Activated T-cell treated with anti-CD3 and anti-CD28 coated beads, Interleukin-2, amount 50 U/mL, for 4 hours (primary cell): ENCODE results near the gene PDIA6. TPM values are rescaled to one million over a fixed set of nuclear protein-coding genes. Genes with fewer than 3 reads are reported as not detected.

ENCODE experiments used
- ATAC-seq, 2 donors: fragments of 200-7000 bp; cut with Tn5 transposase; one replicate each; pipeline ENCODE4 v1.10.0; 2021
- DNase-seq: peaks from one replicate; pipeline ENCODE4 v3.0.0-alpha.2; 2020
- H3K27me3 Mint-ChIP-seq: one replicate; pipeline ENCODE4 v1.8.0; 2021; ENCODE audit warnings: low read depth, mixed read lengths
- H3K36me3 Mint-ChIP-seq: one replicate; pipeline ENCODE4 v1.8.0; 2022; ENCODE audit warnings: mixed read lengths; ENCODE audit not compliant: insufficient read depth
- H3K4me1 Mint-ChIP-seq: one replicate; pipeline ENCODE4 v1.8.0; 2021; ENCODE audit warnings: low read depth, mixed read lengths
- H3K4me3 Mint-ChIP-seq: one replicate; pipeline ENCODE4 v1.8.0; 2021; ENCODE audit warnings: mild to moderate bottlenecking, moderate library complexity, mixed read lengths
- H3K9me3 Mint-ChIP-seq: one replicate; pipeline ENCODE4 v1.8.0; 2021; ENCODE audit warnings: mixed read lengths
- total RNA-seq, 3 donors: library from RNA; stranded (reverse); gene quantifications; one replicate each; pipeline ENCODE4 v1.2.1, GENCODE V29; 2021

Gene PDIA6
- total RNA-seq, 3 donors from 2014 or later, result 169 to 241 (median 175) TPM

DNA sequence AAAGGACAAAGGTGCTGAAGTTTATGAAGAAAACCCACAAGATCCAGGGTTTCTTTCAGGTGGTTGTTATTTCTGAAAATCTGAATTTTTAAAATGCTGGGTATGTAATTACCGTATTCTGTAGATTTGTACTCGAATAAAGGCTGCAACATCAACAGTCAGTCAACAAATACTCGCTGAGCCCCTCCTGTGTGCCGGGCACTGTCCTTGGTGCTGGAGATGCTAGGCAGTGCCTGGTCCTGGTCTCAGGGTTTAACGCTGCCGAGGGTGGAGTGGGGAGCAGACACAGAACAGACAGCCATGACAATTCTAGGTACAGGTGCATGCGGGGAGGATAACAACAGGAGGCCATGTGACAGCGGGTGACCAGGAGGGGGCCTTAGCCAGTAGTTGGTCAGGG, 27.2 kb upstream of the PDIA6 start:
- peaks cover 4% of the 10 kb centered on the region for H3K4me1 Mint-ChIP-seq
- peaks cover 16% of the 10 kb centered on the region for H3K27me3 Mint-ChIP-seq
- no peaks in the 10 kb centered on the region for H3K36me3 Mint-ChIP-seq
- no peak overlapping the region for H3K4me3 Mint-ChIP-seq
- ATAC-seq (no peak), DNase-seq (no peak)
- peaks cover 26% of the 10 kb centered on the region for H3K9me3 Mint-ChIP-seq

- peaks cover 26% of the 10 kb centered on the region for H3K9me3 Mint-ChIP-seq
- peaks cover 13% of the 10 kb centered on the region for H3K27me3 Mint-ChIP-seq
- ATAC-seq (no peak), DNase-seq (no peak)
- H3K4me3 Mint-ChIP-seq, result no peak overlapping the region
- no peaks in the 10 kb centered on the region for H3K36me3 Mint-ChIP-seq
- H3K4me1 Mint-ChIP-seq, result peaks cover 4% of the 10 kb centered on the region
These were observed 26.1 kb upstream of the PDIA6 start for GRCh38 chr2:10838734-10839133.

- Mint-ChIP-seq H3K4me3 (no peak overlapping the region), H3K36me3 (no peaks in the 10 kb centered on the region), H3K9me3 (peaks cover 26% of the 10 kb centered on the region), H3K27me3 (peaks cover 8% of the 10 kb centered on the region), H3K4me1 (peaks cover 4% of the 10 kb centered on the region)
- no peak for ATAC-seq
- no peak for DNase-seq
These were observed 25.0 kb upstream of the PDIA6 start for GRCh38 chr2:10837298-10838266.

DNA sequence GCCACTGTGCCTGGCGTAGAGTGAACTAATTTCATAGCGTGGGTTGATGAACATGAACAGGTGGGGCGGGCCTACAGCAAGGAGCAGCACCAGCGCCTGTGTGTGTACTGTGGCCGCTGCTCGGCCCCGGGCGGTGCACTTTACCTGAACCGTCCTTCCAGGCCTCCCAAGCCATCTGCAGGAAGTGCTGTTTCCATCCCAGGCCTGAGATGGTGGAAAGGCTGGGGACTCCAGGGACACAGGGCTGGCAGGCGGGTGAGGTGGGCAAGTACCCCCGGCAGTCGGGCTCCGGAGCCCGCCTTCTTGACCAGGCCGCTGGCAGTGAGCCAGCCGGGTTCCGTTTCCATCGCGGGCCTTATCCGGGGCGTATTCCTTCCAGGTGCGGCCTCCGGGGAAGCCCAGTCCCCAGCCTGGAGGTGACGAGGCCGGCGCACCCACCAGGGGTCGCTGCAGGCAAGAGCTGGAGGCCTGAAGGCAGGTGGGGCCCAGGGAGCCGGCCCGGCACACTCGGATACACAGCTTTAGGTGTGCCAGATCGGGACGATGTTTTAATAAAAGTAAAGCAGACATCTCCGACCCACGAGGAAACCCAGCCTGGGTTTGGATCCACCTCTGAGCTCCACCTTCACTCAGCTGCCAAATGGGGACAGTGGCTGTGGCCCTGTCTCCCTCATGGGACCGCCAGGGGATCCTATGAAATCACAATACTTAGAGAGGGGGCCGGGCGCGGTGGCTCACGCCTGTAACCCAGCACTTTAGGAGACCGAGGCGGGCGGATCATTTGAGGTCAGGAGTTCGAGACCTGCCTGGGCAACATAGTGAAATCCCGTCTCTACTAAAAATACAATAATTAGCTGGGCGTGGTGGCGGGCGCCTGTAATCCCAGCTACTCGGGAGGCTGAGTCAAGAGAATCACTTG, 22.7 kb upstream of the PDIA6 start:
- Mint-ChIP-seq H3K36me3 (no peaks in the 10 kb centered on the region), H3K4me3 (no peak overlapping the region), H3K27me3 (peaks cover 17% of the 10 kb centered on the region), H3K4me1 (peaks cover 7% of the 10 kb centered on the region), H3K9me3 (peaks cover 6% of the 10 kb centered on the region)
- DNase-seq, result peak; percentile 71
- ATAC-seq, result peak; percentile 77 to 84

DNA sequence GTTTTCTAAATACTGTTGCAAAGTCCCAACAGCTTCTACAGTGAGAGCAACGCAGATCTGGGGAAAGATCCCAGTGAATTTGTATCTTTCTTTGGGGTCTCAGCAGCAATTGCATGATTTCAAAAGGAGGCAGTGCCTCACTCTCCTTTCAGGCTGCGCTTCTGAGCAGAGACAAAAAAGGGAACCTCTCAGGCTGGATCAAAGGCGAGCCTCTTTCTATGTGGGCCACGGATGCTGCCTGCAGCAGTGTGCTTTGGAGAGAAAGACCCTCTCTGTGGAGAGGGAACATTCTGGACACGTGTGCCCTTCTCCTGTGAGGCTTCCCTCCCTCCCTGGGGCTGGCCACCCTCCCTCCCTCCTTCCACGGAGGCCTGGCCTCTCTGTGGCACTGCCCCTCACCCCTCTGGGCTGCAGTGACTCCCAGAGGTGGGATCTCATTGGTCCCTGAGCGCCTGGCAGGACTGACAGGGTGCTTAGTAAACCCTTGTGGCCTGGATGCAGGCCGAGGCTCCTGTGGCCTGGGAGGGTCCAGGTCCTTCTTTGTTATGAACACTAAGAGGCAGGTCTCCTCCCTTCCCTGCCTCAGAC, 21.6 kb upstream of the PDIA6 start:
- Mint-ChIP-seq H3K9me3 (no peaks in the 10 kb centered on the region), H3K4me3 (no peak overlapping the region)

GRCh38 chr2:10833021-10833420, 20.4 kb upstream of the PDIA6 start:
- H3K9me3 Mint-ChIP-seq, result no peaks in the 10 kb centered on the region
- H3K36me3 Mint-ChIP-seq, result no peaks in the 10 kb centered on the region
- no peak for DNase-seq
- H3K27me3 Mint-ChIP-seq, result peaks cover 19% of the 10 kb centered on the region
- no peak for ATAC-seq
- H3K4me1 Mint-ChIP-seq, result peaks cover 7% of the 10 kb centered on the region
- no peak overlapping the region for H3K4me3 Mint-ChIP-seq

More for the DNA sequence above, 21.6 kb upstream of the PDIA6 start:
- no peaks in the 10 kb centered on the region for H3K36me3 Mint-ChIP-seq
- H3K4me1 Mint-ChIP-seq, result peaks cover 7% of the 10 kb centered on the region
- peaks cover 18% of the 10 kb centered on the region for H3K27me3 Mint-ChIP-seq
- no peak for DNase-seq
- ATAC-seq, result no peak

GRCh38 chr2:10832203-10832936, 19.8 kb upstream of the PDIA6 start:
- DNase-seq (peak; percentile 80), ATAC-seq (peak; percentile 84 to 92)
- H3K4me3 Mint-ChIP-seq, result no peak overlapping the region
- peaks cover 7% of the 10 kb centered on the region for H3K4me1 Mint-ChIP-seq
- no peaks in the 10 kb centered on the region for H3K9me3 Mint-ChIP-seq
- H3K36me3 Mint-ChIP-seq, result no peaks in the 10 kb centered on the region
- peaks cover 17% of the 10 kb centered on the region for H3K27me3 Mint-ChIP-seq

DNA sequence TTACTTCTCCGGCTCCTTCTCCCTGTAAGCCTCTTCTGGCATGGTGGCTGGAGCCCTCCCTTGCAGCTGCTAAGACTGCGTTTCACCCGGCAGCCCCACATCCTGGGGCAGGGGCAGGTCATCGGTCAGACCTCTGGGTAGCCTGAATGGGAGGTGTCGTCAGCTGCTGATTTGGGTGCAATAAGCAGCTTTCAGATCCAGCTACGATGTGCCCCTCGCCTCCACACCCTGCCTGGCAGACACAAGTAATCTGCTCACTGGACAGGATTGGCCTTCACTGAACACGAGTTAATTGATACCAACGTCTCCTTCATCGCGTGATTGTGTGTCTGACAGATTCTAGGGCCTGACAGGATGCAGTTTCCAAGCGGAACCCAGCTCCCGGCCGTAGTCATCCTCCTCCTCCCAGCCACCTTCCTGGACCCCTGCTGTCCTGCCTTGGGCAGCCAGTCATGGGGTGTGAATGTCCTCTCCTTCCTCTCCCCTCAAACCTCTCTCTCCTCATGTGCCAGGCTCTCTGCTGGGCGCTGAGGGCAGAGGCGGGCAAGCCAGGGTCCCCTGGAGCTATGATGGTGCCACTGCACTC, 18.9 kb upstream of the PDIA6 start:
- H3K36me3 Mint-ChIP-seq, result no peaks in the 10 kb centered on the region
- no peak overlapping the region for H3K4me3 Mint-ChIP-seq
- peaks cover 20% of the 10 kb centered on the region for H3K27me3 Mint-ChIP-seq
- H3K4me1 Mint-ChIP-seq, result peaks cover 7% of the 10 kb centered on the region
- H3K9me3 Mint-ChIP-seq, result no peaks in the 10 kb centered on the region
- ATAC-seq (no peak), DNase-seq (no peak)

- H3K4me3 Mint-ChIP-seq, result no peak overlapping the region
- H3K9me3 Mint-ChIP-seq, result no peaks in the 10 kb centered on the region
- DNase-seq, result no peak
- peaks cover 7% of the 10 kb centered on the region for H3K4me1 Mint-ChIP-seq
- H3K27me3 Mint-ChIP-seq, result peaks cover 24% of the 10 kb centered on the region
- no peaks in the 10 kb centered on the region for H3K36me3 Mint-ChIP-seq
- no peak for ATAC-seq
These were observed 18.2 kb upstream of the PDIA6 start for GRCh38 chr2:10830641-10831399.

- DNase-seq (no peak), ATAC-seq (no peak)
- Mint-ChIP-seq H3K27me3 (peaks cover 29% of the 10 kb centered on the region), H3K4me3 (no peak overlapping the region), H3K4me1 (peaks cover 4% of the 10 kb centered on the region), H3K9me3 (no peaks in the 10 kb centered on the region), H3K36me3 (no peaks in the 10 kb centered on the region)
These were observed 17.6 kb upstream of the PDIA6 start for GRCh38 chr2:10830203-10830602.

GRCh38 chr2:10829299-10829698, 16.7 kb upstream of the PDIA6 start:
- no peak overlapping the region for H3K4me3 Mint-ChIP-seq
- H3K9me3 Mint-ChIP-seq, result no peaks in the 10 kb centered on the region
- peaks cover 2% of the 10 kb centered on the region for H3K4me1 Mint-ChIP-seq
- no peaks in the 10 kb centered on the region for H3K36me3 Mint-ChIP-seq
- H3K27me3 Mint-ChIP-seq, result peaks cover 31% of the 10 kb centered on the region
- ATAC-seq (no peak), DNase-seq (no peak)

DNA sequence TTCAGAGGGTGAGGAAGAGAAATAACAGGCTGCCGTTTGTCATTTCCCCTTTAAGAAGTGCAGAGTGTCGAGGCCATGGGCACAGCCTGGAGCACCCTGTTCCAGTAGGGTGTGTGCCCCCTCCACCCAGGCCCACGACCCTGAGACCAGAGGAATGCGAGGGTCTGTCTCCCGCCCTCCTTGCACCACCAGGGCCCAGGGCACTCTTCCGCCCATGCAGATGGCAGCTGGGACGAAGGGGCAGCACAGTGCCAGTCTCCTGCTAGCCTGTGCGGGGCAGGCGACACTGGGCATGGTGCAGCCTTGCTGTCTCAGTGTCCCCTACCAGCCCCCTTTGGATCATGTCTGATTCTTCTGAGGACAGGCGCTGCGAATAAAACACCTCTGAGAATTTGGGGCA, 15.8 kb upstream of the PDIA6 start:
- Mint-ChIP-seq H3K9me3 (no peaks in the 10 kb centered on the region), H3K27me3 (peaks cover 31% of the 10 kb centered on the region), H3K4me3 (no peak overlapping the region), H3K36me3 (no peaks in the 10 kb centered on the region), H3K4me1 (peaks cover 2% of the 10 kb centered on the region)
- DNase-seq (no peak), ATAC-seq (no peak)

DNA sequence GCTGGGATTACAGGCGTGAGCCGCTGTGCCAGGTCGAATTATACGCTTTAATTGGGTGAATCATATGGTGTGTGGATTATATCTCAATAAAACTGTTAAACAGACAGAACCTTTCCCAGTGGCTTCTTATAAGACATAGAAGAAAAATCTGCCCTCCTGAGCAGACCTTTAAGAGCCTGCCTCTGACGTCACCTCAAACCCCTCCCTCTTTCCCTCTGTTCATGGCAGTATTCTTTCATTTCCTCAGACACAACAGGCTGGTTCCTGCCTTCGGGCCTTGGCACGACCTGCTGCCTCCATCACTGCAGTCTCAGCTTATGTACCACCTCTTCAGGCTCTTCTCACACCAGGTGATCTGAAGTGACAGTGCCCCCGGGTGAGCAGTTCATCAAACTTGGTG, 14.0 kb upstream of the PDIA6 start:
- H3K27me3 Mint-ChIP-seq, result peaks cover 29% of the 10 kb centered on the region
- no peaks in the 10 kb centered on the region for H3K4me1 Mint-ChIP-seq
- H3K36me3 Mint-ChIP-seq, result no peaks in the 10 kb centered on the region
- no peaks in the 10 kb centered on the region for H3K9me3 Mint-ChIP-seq
- ATAC-seq (no peak), DNase-seq (no peak)
- no peak overlapping the region for H3K4me3 Mint-ChIP-seq
